OCI-LY7 (cell line): Measurements from ENCODE around the gene APOD.
"Not testable (repeated sequence)": the region's sequence is repeated elsewhere in the genome, so short reads cannot be mapped to it uniquely, and the experiment has no call there.

Source experiments
- CTCF ChIP-seq: fragments of 200-600 bp; sonication (generic); conservative IDR thresholded peaks from 2 replicates; pipeline ENCODE4 v1.5.1; 2014; ENCODE audit warnings: mild to moderate bottlenecking, antibody characterized with exemption, low read length, moderate library complexity, mixed read lengths
- EZH2phosphoT487 ChIP-seq: fragments of 200-600 bp; sonication (generic); IDR thresholded peaks from 2 replicates; pipeline ENCODE4 v1.6.1; 2018; ENCODE audit warnings: low read depth, borderline replicate concordance, mild to moderate bottlenecking, mixed run types, antibody characterized with exemption, low read length, moderate library complexity, mixed read lengths

GRCh38 chr3:195621095-195621494, 37.4 kb upstream of the APOD start:
- not testable (repeated sequence) for TF ChIP-seq EZH2phosphoT487, CTCF
